NOMO-1 (cell line): ENCODE data around the gene USP9X.
"Not testable (repeated sequence)": the region's sequence is repeated elsewhere in the genome, so short reads cannot be mapped to it uniquely, and the experiment has no call there.

Source experiments
- DNase-seq, 2 experiments: peaks; one replicate each; lab custom pipeline; 2025; ENCODE audit not compliant: unreplicated experiment in 2 of 2; lab: John Stamatoyannopoulos, UW

USP9X gene

DNA sequence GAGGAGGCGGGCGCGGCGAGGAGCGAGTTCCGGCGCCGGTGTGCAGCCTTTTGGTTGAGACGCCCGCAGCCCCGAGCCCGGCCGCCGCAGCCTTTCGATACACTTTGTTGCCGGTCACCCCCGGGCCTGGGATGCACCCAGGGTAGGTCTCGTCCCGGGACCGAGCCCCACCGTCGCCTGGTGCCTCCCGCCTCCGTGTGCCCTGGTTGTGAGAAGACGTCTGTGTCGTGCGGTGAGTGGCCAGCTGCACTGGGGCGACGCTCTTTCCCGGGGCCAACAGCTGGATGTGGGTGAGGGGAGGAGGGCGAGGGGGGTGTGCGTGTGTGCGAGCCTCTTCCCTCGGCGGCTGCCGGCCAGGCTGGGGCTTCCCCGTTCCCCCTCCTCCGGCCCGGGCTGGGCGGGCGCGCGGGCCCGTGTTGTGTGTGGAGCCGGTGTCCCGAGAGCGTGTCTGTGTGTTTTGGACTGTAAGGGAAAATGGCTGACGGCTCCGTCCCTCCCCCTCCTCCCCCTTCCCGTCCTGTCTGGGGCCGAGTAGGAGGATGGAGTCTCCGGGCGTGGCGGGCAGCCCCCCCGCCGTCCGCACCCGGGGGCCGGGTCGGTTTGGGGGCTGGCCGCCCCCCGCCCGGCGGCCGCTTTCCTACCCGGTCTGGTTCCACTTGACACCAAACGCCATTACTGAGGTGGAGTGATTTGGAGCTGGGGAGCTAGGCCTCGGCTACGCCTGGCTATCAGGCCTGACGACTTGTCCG, 807 bp downstream of the USP9X start:
- DNase-seq: peak in 1 of 2 experiments; percentile 38

DNA sequence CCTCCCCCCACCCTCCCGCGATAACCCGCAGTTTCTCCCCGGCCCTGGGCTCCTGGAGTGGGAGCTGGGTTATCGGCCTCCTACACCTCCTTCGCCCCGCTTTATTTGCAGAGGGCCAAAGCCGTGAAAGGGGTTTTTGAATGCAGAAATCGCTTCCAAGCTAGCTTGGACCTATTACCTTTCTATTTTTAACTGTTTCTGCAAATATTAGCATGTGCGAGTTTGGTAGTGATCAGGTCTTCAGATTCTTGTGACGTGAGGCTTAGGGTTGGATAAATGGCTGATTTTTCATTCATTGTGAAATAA, 1.3 kb downstream of the USP9X start:
- DNase-seq: no peak

DNA sequence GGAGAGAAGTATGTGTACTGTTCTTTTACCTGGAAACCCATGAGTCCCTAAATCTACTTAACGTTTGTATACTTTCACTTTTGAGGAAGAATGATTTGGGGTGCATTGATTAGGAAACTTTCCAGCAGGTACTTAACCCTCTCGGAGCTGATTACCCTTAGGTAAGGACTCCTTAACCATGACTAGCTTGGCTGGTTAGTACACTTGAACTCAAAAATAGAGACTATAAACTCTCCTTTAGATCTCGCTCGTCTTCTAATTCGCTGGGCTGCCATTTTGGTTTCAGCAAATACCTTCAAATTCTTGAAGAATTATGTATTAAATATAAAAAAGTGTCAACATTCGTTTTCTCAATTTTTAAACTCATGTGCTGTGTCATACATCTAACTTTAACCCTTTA, 2.0 kb downstream of the USP9X start:
- peak in 1 of 2 experiments; percentile 18 for DNase-seq

DNA sequence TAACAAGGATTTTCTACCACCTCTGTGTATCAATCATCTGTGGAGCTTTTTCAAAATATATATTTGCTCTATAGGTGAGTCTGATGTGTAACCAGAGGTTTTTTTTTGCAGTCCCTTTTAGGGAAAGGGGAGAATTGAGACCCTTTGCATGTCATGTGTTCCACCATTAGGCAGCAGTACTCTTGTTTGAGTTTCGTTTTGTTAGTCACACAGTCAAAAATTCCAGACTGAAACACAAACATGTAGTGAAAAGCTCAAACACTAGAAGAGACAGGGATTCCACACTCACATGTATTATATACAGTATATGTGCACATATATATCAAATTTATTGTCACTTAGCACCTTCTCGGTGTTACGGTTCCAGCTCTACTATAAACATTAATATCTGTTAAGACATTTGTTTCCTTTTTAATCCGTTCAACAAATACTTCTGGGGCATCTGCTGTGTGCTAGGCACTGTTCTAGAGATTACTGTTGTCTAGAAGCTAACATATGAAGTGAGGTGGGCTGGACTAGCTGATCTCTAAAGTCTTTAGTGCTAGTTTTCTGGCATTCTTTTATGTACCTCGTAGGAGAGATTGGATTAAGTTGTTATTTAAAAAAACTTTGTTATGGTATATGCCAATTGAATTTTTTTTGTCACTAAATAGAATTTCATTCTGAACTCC, 5.5 kb downstream of the USP9X start:
- DNase-seq: no peak

GRCh38 chrX:41092776-41093175, 7.5 kb downstream of the USP9X start:
- no peak for DNase-seq

DNA sequence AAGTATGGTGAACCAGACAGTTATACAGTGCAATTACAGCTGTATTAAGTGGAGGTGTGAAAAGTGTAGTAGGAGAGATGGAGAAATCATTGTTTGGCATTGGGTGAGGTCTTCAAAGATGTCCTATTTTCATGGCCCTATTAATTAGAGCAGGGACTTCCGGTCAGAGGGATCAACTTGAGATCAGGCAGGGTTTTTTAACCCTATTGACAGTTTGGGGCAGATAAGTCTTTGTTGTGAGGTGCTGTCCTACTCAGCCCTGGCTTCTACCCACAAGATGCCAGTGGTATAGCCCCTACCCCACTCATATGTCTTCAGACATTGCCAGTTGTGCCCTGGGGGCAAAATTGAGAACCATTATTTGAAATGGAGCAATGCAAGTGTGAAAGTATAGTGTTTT, 9.9 kb downstream of the USP9X start:
- DNase-seq: no peak

DNA sequence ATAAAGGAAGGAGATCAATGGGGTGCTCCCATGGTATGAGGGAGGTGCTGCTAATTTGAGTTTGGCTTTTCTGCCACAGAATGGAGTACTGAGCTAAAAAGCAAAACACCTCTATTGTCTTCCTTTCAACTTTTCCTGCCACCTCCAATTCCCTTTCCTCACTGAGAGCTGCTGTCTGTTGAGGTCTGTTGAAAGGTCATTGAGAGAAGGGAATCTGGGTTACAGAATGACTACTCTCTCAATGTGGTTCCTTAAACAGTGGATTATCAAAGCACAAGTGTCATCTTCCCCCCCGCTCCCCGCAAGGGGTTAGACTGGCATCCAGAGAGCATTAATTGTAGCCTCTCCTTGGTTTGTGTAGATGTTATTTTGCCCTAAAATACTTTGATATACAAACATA, 10.7 kb downstream of the USP9X start:
- DNase-seq: no peak

DNA sequence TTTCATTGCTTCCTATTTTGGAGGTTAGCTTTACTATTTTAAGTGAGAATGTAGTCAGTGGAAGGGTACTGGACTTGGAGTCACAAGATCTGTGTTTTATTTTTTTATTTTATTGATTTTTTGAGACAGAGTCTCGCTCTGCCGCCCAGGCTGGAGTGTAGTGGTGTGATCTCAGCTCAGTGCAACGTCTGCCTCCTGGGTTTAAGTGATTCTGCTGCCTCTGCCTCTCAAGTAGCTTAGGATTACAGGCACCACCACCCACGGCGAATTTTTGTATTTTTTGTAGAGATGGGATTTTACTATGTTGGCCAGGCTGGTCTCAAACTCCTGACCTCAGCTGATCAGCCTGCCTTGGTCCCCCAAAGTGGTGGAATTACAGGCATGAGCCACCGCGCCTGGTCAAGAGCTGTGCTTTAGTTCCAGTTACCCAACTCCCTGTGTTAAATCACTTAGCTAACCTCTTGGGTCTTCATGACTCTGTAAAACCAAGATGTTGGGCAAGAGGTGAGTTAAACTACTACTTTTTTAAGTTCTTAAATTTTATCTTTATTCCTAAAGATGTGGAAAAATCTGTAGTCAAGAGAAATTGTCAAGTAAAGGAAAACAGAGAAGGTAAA, 11.2 kb downstream of the USP9X start:
- peak in 1 of 2 experiments; percentile 6 for DNase-seq

DNA sequence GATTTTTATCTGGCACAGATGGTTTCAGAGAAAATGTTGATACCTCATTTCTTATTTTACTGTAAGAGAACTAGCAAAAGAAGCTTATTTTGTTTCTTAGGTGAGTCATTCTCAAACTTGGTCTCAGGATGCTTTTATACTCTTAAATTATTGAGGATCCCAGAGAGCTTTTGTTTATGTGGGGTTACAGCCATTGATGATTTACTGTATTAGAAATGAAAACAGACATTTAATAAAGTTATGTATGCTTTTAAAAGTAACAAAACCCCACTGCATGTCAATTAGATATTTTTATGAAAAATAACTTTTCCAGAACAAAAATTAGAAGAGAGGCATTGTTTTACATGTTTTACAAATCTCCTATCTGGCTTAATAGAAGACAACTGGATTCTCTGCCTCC, 12.1 kb downstream of the USP9X start:
- no peak for DNase-seq

GRCh38 chrX:41100200-41100599, 15.0 kb downstream of the USP9X start:
- DNase-seq: no peak

- no peak for DNase-seq
These were observed 15.6 kb downstream of the USP9X start for GRCh38 chrX:41100819-41101218.

DNA sequence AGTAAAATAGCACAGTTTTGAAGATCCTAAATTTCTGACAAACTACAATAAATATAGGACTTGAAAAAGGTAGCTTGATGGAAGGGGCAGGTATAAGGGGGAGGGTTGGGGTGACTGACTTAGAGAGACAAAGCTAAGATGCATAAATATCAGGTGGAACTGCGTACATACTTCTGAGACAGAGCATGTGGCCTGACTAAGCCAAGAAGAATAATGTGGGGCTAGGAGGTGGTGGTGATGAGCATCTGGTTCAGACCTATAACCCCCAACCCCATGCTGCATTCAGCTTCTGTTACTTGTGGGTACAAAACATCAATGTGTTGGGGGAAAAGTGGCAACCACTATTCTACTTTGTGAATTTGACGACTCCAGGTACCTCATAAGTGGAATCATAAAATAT, 19.8 kb downstream of the USP9X start:
- no peak for DNase-seq

DNA sequence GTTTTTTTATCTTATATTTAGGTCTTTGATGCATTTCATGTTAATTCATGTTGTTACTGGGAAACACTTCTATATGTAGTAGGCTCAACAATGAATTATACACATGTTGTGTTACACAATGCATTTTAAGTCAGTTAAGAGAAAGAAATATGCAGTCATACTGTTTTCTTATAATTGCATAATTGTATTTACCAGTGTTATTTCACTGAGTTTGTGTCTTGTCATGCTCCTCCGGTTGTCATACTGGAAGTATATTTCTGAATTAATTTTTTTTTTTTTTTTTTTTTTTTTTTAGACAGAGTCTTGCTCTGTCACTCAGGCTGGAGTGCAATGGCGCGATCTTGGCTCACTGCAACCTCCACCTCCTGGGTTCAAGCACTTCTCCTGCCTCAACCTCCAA, 21.0 kb downstream of the USP9X start:
- not testable (repeated sequence) for DNase-seq

- DNase-seq: no peak
These were observed 22.8 kb downstream of the USP9X start for GRCh38 chrX:41108007-41108406.

- DNase-seq: no peak
These were observed 23.4 kb downstream of the USP9X start for GRCh38 chrX:41108463-41109205.

- DNase-seq: no peak
These were observed 25.8 kb downstream of the USP9X start for GRCh38 chrX:41110801-41111625.

DNA sequence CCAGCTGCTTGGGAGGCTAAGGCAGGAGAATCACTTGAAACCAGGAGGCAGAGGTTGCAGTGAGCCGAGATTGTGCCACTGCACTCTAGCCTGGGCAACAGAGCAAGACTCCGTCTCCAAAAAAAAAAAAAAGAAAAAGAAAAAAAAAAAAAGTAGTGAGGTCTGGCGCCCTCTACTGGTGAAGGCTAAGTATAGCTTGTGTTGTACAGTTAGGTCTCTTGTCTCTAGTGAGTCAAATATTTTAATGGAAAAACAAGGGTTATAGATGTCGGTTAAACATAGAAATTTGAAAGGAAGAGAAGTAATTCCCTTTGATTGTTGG, 29.8 kb downstream of the USP9X start:
- DNase-seq: peak; percentile 35 to 41

- DNase-seq: peak in 1 of 2 experiments; percentile 2
These were observed 31.7 kb downstream of the USP9X start for GRCh38 chrX:41116948-41117347.

- no peak for DNase-seq
These were observed 32.9 kb downstream of the USP9X start for GRCh38 chrX:41118156-41118555.

DNA sequence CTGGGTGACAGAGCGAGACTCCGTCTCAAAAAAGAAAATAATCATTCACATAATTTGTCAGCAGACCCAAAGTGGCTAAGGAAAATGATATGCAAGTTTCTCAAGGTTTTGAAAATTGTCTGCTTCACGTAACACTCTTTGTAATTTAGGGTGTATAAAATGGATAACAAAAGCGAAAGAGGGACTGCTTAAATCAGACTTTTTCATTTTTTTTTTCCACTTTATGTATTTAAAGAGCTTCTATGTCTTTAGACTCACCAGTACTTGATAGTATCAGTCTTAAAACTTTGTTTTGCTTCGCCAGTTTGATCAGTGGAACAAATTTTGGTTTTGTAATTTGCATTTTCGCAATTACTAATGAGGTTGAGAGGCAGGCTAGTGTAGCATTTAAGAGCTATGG, 34.6 kb downstream of the USP9X start:
- no peak for DNase-seq

- DNase-seq: no peak
These were observed 36.5 kb downstream of the USP9X start for GRCh38 chrX:41121766-41122165.
